ENCODE data around the gene GPR89A.

DNA sequence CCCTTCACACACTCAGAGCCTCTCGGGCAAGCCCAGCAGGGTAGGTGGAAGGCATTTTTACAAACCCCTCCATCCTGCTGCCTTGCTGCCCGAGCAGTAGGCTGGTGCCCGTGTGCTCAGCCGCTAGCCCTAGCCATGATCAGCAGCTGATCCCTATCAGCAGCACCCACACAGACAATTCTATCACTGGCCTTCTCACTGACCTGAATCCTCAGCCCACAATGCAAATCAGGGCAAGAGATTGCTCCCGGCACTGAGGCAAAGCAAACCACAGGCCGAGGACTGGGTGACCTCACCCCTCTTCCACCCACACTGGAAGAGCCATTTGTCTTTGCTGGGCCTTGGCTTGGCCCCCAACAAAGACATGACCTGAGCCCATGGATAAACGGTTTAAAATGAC, 100.3 kb downstream of the GPR89A start:
- TF ChIP-seq, protein P1, sequence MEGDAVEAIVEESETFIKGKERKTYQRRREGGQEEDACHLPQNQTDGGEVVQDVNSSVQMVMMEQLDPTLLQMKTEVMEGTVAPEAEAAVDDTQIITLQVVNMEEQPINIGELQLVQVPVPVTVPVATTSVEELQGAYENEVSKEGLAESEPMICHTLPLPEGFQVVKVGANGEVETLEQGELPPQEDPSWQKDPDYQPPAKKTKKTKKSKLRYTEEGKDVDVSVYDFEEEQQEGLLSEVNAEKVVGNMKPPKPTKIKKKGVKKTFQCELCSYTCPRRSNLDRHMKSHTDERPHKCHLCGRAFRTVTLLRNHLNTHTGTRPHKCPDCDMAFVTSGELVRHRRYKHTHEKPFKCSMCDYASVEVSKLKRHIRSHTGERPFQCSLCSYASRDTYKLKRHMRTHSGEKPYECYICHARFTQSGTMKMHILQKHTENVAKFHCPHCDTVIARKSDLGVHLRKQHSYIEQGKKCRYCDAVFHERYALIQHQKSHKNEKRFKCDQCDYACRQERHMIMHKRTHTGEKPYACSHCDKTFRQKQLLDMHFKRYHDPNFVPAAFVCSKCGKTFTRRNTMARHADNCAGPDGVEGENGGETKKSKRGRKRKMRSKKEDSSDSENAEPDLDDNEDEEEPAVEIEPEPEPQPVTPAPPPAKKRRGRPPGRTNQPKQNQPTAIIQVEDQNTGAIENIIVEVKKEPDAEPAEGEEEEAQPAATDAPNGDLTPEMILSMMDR (IDR thresholded peaks at IDR 0.05) = no peak
- TF ChIP-seq POLR2A (IDR thresholded peaks at IDR 0.05) = no peak
